Measurements from ENCODE around the gene DLGAP4. TPM values are rescaled to one million over a fixed set of nuclear protein-coding genes. Genes with fewer than 3 reads are reported as not detected.

The DLGAP4 gene
- total and polyA plus RNA-seq, 10 of the 15 experiments (the other 5 are each of a cell fraction or from before 2014, with no cell fraction given), result 0.42 to 43.3 (median 19.0) TPM

- TF ChIP-seq RAD51 (IDR thresholded peaks at IDR 0.05) (no peak), FOS (IDR thresholded peaks at IDR 0.05; ENCODE audit: borderline replicate concordance, extremely low read depth, insufficient read length) (no peak), EGR1 (IDR thresholded peaks at IDR 0.05; ENCODE audit: borderline replicate concordance in 1 of 2, low read depth in 2 of 2, low read length in 2 of 2) (no peak), CBFB (IDR thresholded peaks at IDR 0.05; ENCODE audit: low read depth) (no peak), EZH2 (IDR thresholded peaks at IDR 0.05; ENCODE audit: borderline replicate concordance, control insufficient read depth, low read depth, low read length) (no peak), ESRRA (IDR thresholded peaks at IDR 0.05; ENCODE audit: low read length) (no peak), TBL1XR1 (IDR thresholded peaks at IDR 0.05; ENCODE audit: low read depth, low read length) (no peak)
Observed at GRCh38 chr20:36367907-36368799, 62.0 kb downstream of the DLGAP4 start (continued).

GRCh38 chr20:36368869-36369268, 62.7 kb downstream of the DLGAP4 start:
- FAIRE-seq (no peak), DNase-seq (ENCODE audit: low read depth, low spot score) (no peak), ATAC-seq (no peak)
- intact Hi-C loops (cut with micrococcal nuclease; ENCODE audit: unreplicated experiment), result no loop called here
- Histone ChIP-seq H3K4me3 (no peak overlapping the region), H4K20me1 (ENCODE audit: control insufficient read depth, insufficient read depth) (no peaks in the 10 kb centered on the region), H3K4me2 (ENCODE audit: control insufficient read depth, insufficient read depth) (no peak overlapping the region), H3K27ac (ENCODE audit: control insufficient read depth, insufficient read depth) (no peak overlapping the region), H3K27me3 (replicated peaks in 1 of 2; ENCODE audit: control insufficient read depth in 2 of 2, insufficient read depth in 2 of 2, low read length in 1 of 2) (peaks cover 0 to 5% of the 10 kb centered on the region in 2 experiments; a peak in 2 of 4 replicates), H3K4me1 (ENCODE audit: control insufficient read depth, insufficient read depth, low read length) (no peaks in the 10 kb centered on the region), H3K9me3 (replicated peaks; ENCODE audit: control insufficient read depth, insufficient read depth, low read length) (no peaks in the 10 kb centered on the region), H3K79me2 (ENCODE audit: control insufficient read depth, insufficient read depth, low read length) (no peaks in the 10 kb centered on the region), H2AFZ (ENCODE audit: control insufficient read depth, low read depth, low read length) (no peak overlapping the region), H3K9ac (ENCODE audit: control insufficient read depth, insufficient read depth, low read length) (no peak overlapping the region), H3K36me3 (ENCODE audit: control insufficient read depth in 2 of 2, insufficient read depth in 2 of 2, low read length in 1 of 2) (no peaks in the 10 kb centered on the region)
- ChIA-PET CTCF (interaction anchor here (1.4 kb wide), 1 partner anchor 31 kb away, joined by 4 read pairs; no protein-coding TSS in a partner anchor), SMC1A (ENCODE audit: uncharacterized antibody, unreplicated experiment) (no interaction called here), POLR2A (no interaction called here), RAD21 (ENCODE audit: unreplicated experiment) (no interaction called here)
- TF ChIP-seq SUPT20H (IDR thresholded peaks at IDR 0.05; ENCODE audit: borderline replicate concordance, control insufficient read depth, low read depth, low read length) (no peak), SREBF2 (IDR thresholded peaks at IDR 0.05; ENCODE audit: low read length) (no peak), EZH2 (IDR thresholded peaks at IDR 0.05; ENCODE audit: borderline replicate concordance, control insufficient read depth, low read depth, low read length) (no peak), IKZF1 (conservative IDR thresholded peaks at IDR 0.05) (no peak), SIN3A (IDR thresholded peaks at IDR 0.05; ENCODE audit: low read depth, low read length) (no peak), RAD51 (IDR thresholded peaks at IDR 0.05) (no peak)
- TF ChIP-seq, protein P1, sequence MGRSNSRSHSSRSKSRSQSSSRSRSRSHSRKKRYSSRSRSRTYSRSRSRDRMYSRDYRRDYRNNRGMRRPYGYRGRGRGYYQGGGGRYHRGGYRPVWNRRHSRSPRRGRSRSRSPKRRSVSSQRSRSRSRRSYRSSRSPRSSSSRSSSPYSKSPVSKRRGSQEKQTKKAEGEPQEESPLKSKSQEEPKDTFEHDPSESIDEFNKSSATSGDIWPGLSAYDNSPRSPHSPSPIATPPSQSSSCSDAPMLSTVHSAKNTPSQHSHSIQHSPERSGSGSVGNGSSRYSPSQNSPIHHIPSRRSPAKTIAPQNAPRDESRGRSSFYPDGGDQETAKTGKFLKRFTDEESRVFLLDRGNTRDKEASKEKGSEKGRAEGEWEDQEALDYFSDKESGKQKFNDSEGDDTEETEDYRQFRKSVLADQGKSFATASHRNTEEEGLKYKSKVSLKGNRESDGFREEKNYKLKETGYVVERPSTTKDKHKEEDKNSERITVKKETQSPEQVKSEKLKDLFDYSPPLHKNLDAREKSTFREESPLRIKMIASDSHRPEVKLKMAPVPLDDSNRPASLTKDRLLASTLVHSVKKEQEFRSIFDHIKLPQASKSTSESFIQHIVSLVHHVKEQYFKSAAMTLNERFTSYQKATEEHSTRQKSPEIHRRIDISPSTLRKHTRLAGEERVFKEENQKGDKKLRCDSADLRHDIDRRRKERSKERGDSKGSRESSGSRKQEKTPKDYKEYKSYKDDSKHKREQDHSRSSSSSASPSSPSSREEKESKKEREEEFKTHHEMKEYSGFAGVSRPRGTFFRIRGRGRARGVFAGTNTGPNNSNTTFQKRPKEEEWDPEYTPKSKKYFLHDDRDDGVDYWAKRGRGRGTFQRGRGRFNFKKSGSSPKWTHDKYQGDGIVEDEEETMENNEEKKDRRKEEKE (IDR thresholded peaks at IDR 0.05), result no peak
- WGBS (ENCODE audit: insufficient coverage, insufficient replicate concordance, low lambda C conversion rate, missing lambda C conversion rate), result 55% methylated on average over 14 of the region's 14 CpGs
- in situ Hi-C loops (cut with MboI), result no loop called here
- no TSS peak for BruUV-seq (replicated peaks)

All from GM12878 (cell line).